Measurements from ENCODE around the gene CACNA2D2. TPM values are rescaled to one million over a fixed set of nuclear protein-coding genes. Genes with fewer than 3 reads are reported as not detected.

The CACNA2D2 gene
- total and polyA plus RNA-seq, 3 donors from 2014 or later, result 15.9 to 19.3 (median 16.1) TPM

DNA sequence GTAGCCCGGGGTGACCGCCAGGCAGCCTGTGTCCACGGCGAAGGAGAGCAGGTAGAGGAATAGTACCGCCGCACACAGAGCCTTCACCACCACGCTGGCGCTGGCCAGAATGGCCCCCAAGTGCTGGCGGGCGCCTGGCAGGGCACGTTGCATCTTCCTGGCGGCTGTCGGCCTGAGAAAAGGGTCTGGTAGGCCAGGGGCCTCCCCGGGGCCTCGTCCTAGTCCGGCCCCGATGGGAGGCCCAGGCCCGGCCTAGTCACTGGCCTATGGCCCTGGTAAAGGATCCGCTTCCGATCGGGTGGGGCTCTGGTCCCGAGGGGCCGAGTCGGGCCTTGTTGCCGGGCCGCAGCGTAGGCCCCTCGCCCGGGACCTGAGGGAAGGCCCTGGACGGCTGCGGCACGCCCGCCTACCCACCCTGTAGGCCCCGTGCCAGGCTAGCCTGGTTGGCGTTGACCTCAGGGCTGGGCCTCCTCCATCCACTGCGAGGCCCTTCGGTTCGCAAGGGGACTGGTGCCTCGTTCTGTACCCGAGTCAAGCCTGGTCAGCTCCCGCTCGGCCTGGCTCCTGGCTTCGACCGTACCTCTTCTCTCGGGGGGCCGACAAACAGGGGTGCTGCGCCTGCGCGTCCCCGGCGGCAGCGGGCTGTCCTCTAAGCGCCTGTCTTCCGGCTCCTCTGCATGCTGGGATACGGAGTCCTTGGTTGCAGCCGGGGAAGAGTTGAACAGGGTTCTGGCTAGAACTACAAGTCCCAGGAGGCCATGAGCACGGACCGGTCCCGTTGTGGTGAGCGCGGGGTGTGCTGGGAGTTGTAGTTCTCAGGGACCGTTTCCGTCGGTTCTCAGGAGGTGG, 144.3 kb downstream of the CACNA2D2 start, which contains the start of gene TMEM115:
TMEM115 (minus strand) TSS at position 611 of the 849 bp plus-strand sequence; CDS start at position 153, 458 bp downstream.
- no peak for TF ChIP-seq POLR2A (IDR thresholded peaks at IDR 0.05)
- TF ChIP-seq, protein P1, sequence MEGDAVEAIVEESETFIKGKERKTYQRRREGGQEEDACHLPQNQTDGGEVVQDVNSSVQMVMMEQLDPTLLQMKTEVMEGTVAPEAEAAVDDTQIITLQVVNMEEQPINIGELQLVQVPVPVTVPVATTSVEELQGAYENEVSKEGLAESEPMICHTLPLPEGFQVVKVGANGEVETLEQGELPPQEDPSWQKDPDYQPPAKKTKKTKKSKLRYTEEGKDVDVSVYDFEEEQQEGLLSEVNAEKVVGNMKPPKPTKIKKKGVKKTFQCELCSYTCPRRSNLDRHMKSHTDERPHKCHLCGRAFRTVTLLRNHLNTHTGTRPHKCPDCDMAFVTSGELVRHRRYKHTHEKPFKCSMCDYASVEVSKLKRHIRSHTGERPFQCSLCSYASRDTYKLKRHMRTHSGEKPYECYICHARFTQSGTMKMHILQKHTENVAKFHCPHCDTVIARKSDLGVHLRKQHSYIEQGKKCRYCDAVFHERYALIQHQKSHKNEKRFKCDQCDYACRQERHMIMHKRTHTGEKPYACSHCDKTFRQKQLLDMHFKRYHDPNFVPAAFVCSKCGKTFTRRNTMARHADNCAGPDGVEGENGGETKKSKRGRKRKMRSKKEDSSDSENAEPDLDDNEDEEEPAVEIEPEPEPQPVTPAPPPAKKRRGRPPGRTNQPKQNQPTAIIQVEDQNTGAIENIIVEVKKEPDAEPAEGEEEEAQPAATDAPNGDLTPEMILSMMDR (IDR thresholded peaks at IDR 0.05), result no peak
- Histone ChIP-seq H3K36me3 (ENCODE audit: low read depth, missing control alignments) (no peaks in the 10 kb centered on the region), H3K27me3 (no peaks in the 10 kb centered on the region), H3K4me1 (peaks cover 36% of the 10 kb centered on the region), H3K4me3 (peak within 1 kb of the TSS; percentile 89 to 95), H3K27ac (peak within 1 kb of the TSS; percentile 85 to 86), H3K9me3 (no peaks in the 10 kb centered on the region)
- DNase-seq, result peak; percentile 100
- intact Hi-C loops (cut with DNase I; ENCODE audit: low total_unique reads), result no loop called here
- 1% methylated on average over 20 to 58 of the region's 64 CpGs for WGBS, 2 donors

DNA sequence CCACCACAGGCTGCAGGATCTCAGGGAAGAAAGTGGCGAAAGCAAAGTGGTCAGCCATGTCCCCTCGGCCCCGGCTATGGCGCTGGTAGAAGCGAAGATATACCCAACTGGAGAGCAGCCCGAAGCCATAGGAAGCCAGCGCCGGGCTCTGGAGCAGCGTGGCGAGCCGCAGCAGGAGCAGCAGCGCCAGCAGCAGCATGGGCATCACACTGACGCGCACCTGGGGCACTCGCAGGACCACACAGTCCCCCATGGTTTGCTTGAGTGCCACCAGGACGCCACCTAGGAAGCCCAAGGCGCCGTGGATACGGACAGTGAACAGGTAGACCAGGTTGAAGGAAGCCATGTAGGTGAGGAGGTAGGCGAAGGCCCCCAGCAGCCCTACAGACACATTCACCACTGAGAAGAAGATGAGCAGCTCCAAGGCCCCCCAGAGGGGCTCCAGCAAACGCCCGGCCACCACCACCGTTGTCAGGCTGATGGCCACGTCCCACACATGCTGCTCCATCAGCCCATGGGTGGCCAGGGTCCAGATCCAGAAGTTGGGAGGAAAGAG, 145.0 kb downstream of the CACNA2D2 start:
- Histone ChIP-seq H3K4me1 (peaks cover 35% of the 10 kb centered on the region), H3K27ac (peak overlapping the region; percentile 85 to 86), H3K4me3 (peak overlapping the region; percentile 89 to 95), H3K27me3 (no peaks in the 10 kb centered on the region), H3K9me3 (no peaks in the 10 kb centered on the region), H3K36me3 (ENCODE audit: low read depth, missing control alignments) (no peaks in the 10 kb centered on the region)
- TF ChIP-seq POLR2A (IDR thresholded peaks at IDR 0.05), result no peak
- TF ChIP-seq, protein P1 (IDR thresholded peaks at IDR 0.05), result no peak
- WGBS, 2 donors, result 22 to 35% methylated on average over 13 to 24 of the region's 24 CpGs
- DNase-seq, result no peak
- intact Hi-C loops (cut with DNase I; ENCODE audit: low total_unique reads), result no loop called here

DNA sequence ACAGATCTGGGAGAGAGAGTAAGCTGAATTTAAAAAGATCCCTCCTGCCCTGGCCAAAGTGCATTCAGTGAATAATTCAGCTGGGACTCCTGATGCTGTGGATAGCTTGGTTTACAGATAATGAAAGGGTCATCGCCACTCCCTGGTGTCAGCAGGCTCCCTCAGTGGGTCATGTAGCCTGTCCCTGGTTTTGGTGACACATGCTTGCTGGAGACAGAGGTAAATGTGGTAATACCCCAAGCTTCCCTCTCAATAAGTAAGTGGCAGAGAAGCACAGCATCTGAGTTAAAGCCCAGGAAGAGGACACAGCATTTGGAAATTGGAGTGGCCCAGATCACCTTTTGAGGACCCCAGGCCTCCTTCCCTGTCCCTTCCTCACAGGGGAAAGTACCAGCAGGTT, 146.0 kb downstream of the CACNA2D2 start:
- peaks cover 35% of the 10 kb centered on the region for H3K4me1 ChIP-seq
- TF ChIP-seq, protein P1 (IDR thresholded peaks at IDR 0.05), result no peak
- TF ChIP-seq POLR2A (IDR thresholded peaks at IDR 0.05), result no peak
- 50 to 81% methylated on average over 1 of the region's 1 CpG for whole genome bisulfite sequencing, 2 donors
- peak overlapping the region in 1 of 2 donors; percentile 95 for H3K4me3 ChIP-seq
- no peaks in the 10 kb centered on the region for H3K36me3 ChIP-seq (ENCODE audit: low read depth, missing control alignments)
- DNase-seq, result no peak
- H3K9me3 ChIP-seq, result no peaks in the 10 kb centered on the region
- intact Hi-C loops (cut with DNase I; ENCODE audit: low total_unique reads), result no loop called here
- no peak overlapping the region for H3K27ac ChIP-seq
- H3K27me3 ChIP-seq, result no peaks in the 10 kb centered on the region

DNA sequence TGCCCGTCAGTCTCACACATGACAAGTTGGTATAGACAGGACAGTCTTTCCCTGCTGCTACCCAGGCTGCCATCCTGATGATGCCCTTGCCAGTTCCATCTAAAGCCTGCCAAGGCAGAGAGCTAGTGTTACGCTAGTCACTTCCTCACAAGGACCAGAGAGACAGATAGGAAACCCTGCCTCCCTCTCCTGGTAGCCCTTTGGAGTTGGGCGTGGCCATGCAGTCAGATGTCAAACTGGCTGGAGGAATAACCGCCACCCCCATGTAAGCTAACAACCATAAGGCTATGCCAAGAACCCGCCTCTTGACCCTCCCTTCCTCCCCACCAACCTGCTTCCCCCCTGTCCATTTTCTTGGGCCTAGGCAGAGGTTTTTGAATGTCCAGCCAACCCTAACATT, 146.9 kb downstream of the CACNA2D2 start:
- Histone ChIP-seq H3K4me3 (no peak overlapping the region), H3K27ac (no peak overlapping the region), H3K27me3 (no peaks in the 10 kb centered on the region), H3K36me3 (ENCODE audit: low read depth, missing control alignments) (no peaks in the 10 kb centered on the region), H3K4me1 (peaks cover 39% of the 10 kb centered on the region), H3K9me3 (no peaks in the 10 kb centered on the region)
- WGBS, 2 donors, result 54 to 67% methylated on average over 4 to 5 of the region's 5 CpGs
- intact Hi-C loops (cut with DNase I; ENCODE audit: low total_unique reads), result no loop called here
- no peak for DNase-seq
- TF ChIP-seq POLR2A (IDR thresholded peaks at IDR 0.05), result no peak
- TF ChIP-seq, protein P1 (IDR thresholded peaks at IDR 0.05), result no peak
